ENCODE results near the gene IGF1R.

The IGF1R gene

DNA sequence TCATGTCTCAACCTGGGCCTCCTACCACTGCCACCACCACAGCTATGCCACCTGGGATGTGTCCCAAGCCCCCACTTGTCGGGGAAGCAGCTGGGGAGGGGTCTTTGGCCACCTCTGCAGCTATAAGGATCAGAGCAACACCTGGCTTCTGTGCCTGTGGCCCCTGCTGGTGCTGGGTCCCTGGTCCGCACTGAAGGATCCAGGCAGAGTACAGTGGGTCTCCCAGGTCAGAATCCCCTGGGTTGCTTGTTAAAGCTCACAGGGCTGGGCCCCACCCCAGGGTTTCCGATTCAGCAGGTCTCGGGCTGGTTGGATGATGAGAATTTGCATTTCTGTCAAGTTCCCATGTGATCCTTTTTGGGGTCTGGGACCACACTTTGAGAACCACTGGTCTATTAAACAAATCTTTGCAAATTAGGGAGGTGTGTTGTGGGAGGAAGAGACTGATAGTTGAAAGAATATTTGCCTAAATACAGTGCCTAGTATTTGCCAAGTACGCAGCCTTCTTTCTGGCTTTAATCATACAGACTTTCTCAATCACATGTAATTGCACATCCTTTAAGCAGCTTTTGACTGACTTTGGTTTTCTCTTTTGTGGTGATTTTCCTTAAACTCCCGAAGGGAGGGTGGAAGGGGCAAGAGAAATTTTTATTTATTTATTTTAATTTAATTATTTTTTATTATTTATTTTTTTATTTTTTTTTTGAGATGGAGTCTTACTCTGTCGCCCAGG lies 127.3 kb downstream of the IGF1R start:
- no peak overlapping the region for H3K4me3 ChIP-seq (ENCODE audit: low read depth, low read length)
- DNase-seq (ENCODE audit: low read depth): peak; percentile 69
- TF ChIP-seq, protein P1, sequence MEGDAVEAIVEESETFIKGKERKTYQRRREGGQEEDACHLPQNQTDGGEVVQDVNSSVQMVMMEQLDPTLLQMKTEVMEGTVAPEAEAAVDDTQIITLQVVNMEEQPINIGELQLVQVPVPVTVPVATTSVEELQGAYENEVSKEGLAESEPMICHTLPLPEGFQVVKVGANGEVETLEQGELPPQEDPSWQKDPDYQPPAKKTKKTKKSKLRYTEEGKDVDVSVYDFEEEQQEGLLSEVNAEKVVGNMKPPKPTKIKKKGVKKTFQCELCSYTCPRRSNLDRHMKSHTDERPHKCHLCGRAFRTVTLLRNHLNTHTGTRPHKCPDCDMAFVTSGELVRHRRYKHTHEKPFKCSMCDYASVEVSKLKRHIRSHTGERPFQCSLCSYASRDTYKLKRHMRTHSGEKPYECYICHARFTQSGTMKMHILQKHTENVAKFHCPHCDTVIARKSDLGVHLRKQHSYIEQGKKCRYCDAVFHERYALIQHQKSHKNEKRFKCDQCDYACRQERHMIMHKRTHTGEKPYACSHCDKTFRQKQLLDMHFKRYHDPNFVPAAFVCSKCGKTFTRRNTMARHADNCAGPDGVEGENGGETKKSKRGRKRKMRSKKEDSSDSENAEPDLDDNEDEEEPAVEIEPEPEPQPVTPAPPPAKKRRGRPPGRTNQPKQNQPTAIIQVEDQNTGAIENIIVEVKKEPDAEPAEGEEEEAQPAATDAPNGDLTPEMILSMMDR (IDR thresholded peaks at IDR 0.05; ENCODE audit: insufficient read depth, low read depth, low read length, missing control alignments): no peak

- DNase-seq (ENCODE audit: low read depth): peak; percentile 93
- TF ChIP-seq, protein P1 (IDR thresholded peaks at IDR 0.05; ENCODE audit: insufficient read depth, low read depth, low read length, missing control alignments): no peak
- H3K4me3 ChIP-seq (ENCODE audit: low read depth, low read length): peak overlapping the region; percentile 11
These were observed 128.4 kb downstream of the IGF1R start for GRCh38 chr15:98776607-98777281.

GRCh38 chr15:98777426-98777825 lies 129.1 kb downstream of the IGF1R start:
- DNase-seq (ENCODE audit: low read depth): no peak
- no peak overlapping the region for H3K4me3 ChIP-seq (ENCODE audit: low read depth, low read length)

GRCh38 chr15:98778263-98778959 lies 130.1 kb downstream of the IGF1R start:
- TF ChIP-seq, protein P1 (IDR thresholded peaks at IDR 0.05; ENCODE audit: insufficient read depth, low read depth, low read length, missing control alignments): no peak
- no peak for DNase-seq (ENCODE audit: low read depth)
- no peak overlapping the region for H3K4me3 ChIP-seq (ENCODE audit: low read depth, low read length)

More at GRCh38 chr15:98777426-98777825, 129.1 kb downstream of the IGF1R start:
- TF ChIP-seq, protein P1 (IDR thresholded peaks at IDR 0.05; ENCODE audit: insufficient read depth, low read depth, low read length, missing control alignments): no peak

GRCh38 chr15:98778960-98779359 lies 130.6 kb downstream of the IGF1R start:
- TF ChIP-seq, protein P1 (IDR thresholded peaks at IDR 0.05; ENCODE audit: insufficient read depth, low read depth, low read length, missing control alignments): no peak
- DNase-seq (ENCODE audit: low read depth): no peak
- no peak overlapping the region for H3K4me3 ChIP-seq (ENCODE audit: low read depth, low read length)

DNA sequence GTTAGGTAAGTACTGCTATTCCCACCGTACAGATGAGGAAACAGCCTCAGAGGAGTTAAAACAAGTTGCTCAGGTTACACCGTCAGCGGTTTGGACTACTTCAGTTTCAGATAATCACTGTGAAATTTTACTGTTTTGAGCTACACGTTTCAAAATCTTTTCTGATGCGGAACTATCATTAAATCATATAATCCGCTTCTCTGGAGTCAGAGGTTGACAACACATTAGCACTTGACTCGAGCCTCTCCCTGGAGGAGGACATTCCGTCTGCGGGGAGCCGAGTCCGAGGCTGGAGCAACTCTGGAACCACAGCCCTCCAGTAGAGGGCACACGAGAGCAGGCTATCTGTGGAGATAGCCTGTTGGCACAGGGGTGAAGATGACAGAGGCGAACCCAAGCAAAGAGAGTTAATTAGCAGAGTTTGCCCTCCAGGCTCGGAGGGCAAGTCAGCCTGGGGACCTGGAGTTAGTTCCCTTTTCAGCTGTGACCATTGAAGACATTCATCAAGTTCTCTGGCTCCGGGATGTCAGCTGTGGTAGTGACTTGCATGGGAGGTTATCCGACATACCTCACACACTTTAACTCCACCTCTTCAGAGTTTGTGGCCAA lies 131.2 kb downstream of the IGF1R start:
- no peak overlapping the region for H3K4me3 ChIP-seq (ENCODE audit: low read depth, low read length)
- TF ChIP-seq, protein P1 (IDR thresholded peaks at IDR 0.05; ENCODE audit: insufficient read depth, low read depth, low read length, missing control alignments): peak; percentile 96
- DNase-seq (ENCODE audit: low read depth): peak; percentile 78

Measured in GM12865 (cell line).